Measurements from ENCODE around the gene SHANK3.

The SHANK3 gene

DNA sequence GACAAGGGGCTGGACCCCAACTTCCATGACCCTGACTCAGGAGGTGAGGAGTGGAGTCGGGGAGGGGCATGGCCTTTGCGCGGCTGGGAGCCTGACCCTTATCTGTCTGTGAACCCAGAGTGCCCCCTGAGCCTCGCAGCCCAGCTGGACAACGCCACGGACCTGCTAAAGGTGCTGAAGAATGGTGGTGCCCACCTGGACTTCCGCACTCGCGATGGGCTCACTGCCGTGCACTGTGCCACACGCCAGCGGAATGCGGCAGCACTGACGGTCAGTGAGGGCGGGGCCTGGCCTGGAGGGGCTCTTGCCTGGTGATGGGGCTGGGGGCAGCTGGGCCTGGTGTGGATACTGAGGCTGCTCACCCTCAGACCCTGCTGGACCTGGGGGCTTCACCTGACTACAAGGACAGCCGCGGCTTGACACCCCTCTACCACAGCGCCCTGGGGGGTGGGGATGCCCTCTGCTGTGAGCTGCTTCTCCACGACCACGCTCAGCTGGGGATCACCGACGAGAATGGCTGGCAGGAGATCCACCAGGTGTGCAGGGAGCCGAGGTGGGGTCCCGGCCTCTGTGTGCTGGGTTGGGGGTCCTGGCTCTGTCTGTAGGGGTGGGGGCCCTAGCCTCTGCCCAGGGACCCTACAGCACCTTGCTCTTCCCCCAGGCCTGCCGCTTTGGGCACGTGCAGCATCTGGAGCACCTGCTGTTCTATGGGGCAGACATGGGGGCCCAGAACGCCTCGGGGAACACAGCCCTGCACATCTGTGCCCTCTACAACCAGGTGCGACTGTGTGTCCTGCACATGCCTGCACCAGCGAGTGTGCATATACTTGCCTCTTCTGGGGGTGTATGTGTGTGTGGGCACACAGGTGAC, 6.3 kb downstream of the SHANK3 start:
- DNase-seq, result no peak

DNA sequence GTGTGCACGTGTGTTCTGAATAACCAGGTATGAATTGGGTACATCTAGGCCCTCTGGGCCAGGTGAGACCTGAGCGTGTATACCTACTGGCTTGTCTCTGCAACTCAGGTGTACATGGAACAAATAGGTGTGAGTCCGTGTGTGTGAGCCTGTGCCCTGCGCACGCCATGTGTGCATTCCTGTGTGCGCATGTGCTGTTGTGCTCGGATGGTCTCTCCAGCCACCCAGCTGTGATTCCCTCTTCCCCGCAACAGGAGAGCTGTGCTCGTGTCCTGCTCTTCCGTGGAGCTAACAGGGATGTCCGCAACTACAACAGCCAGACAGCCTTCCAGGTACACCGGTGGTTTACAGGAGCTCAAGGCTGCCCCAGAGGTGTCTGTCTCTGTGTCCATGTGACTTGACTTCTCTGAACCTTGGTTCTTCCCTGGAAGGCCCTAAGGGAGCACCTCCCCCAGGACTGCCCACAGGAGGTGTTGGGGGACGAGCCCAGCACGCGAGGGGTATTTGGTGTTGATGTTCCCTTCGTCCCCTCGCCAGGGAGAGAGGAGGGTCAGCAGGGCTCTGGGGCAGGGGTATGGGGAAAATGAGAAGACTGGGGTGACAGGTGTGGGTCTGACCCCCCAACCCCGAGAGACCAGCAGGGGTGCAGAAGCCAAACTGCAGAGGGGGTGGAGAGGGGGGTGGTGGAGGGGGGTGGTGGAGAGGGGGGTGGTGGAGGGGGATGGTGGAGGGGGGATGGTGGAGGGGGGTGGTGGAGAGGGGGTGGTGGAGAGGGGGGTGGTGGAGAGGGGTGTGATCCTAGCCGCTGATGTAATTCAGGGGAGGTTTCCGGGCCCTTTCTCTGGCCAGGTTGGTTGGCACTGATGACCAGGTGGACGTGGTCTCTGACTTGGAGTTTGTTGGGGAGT, 10.7 kb downstream of the SHANK3 start:
- DNase-seq, result no peak

DNA sequence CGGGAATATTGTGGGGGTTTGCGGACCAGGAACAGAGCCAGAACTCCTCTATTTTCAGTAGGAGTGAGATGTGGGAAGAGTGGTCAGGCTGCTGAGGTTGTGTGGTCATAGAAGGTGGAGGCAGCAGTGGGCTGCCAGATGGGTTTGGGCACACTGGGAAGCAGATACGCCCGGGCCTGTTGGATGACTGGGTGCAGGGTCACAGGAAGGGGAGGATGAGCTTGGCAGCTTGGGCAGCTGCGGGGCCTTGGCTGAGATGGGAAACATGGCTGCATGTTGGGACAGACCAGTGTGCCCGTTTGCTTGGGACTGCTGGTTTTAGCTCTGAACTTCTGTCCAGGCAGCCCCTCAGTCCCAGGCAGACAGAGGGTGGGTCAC, 11.4 kb downstream of the SHANK3 start:
- DNase-seq, result no peak

DNA sequence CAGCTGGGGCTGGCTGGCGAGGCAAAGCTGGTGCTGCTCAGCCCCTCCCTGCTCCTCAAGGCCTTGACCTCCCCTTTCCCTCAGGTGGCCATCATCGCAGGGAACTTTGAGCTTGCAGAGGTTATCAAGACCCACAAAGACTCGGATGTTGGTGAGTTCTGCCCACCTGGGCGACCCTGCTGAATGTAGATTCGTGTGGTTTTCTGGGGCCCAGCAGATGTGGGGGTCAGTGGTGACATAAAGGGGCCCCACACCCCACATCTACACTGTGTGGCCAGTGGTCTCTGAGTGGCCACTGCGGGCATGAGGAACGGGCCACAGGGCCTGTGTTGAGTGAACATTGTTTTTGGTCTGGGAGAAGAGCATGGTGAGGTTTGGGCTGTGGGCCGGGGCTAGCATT, 11.9 kb downstream of the SHANK3 start:
- no peak for DNase-seq

DNA sequence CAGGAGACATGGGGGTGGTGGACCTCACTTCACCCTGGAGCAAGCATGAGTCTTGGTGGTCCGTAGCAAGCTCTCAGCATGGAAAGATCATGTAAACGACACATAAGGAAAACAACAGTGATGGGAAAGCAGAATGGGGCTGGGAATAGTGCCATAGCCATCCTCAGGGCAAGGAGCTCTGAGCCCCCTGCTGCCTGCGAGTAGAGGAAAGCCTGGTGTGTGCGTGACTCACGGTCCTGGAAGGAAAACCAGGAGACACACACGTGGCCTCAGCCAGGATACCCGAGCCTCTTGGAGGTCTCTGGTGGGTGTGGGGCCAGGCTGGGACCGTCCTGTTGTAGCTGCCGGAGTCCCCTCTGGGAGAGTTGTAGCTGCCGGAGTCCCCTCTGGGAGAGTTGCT, 12.4 kb downstream of the SHANK3 start:
- DNase-seq, result no peak

DNA sequence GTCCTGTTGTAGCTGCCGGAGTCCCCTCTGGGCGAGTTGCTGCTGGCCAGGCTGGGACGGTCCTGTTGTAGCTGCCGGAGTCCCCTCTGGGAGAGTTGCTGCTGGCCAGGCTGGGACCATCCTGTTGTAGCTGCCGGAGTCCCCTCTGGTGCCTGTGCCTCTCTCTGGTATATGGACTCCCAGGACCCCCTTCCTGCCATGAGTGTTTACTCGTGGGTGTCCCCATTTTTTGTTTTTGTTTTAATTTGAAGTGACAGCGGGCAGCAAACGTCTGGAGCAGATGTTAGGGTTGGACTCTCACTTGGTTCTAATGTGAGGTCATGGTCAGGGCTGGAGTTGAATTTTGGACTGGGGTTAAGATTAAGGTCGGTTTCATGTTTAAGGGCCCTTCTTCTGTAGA, 14.2 kb downstream of the SHANK3 start:
- no peak for DNase-seq

DNA sequence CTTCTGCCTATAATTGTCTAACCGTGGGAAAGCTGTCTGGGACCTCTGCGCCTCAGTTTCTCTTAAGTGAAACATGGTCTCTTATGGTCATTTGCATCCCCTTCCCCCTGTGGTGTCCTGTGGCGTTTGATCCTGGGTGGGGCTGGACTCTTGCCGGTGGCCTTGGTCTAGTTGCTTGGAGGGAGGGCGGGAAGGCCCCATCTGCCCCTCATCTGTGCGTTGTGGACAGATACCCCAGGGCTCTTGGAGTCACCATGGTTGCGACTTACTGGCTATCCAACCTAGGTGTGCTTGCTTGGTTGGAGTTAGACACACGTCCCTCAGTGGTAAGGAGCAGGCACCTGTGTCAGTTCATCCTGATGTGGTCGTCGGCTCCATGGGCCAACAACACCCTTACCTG, 15.2 kb downstream of the SHANK3 start:
- DNase-seq, result no peak

DNA sequence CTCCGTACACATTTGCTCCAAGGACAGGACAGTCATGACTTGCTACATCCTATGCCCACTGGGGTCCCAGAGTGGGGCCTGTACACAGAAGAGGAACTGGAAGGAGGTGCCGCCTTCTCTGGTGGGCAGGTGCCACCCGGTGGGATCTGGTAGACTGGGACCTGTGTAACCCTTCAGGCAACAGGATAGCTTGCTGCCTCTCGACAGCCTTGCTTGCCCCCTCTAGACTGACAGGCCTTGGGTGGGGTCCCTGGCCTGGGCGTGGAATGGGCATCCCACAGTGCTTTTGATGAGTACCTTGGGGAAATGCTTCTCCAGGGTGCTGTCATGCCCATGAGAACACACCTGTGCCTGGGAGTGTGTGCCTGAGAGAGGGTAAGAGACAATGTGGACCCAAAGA, 15.8 kb downstream of the SHANK3 start:
- no peak for DNase-seq

DNA sequence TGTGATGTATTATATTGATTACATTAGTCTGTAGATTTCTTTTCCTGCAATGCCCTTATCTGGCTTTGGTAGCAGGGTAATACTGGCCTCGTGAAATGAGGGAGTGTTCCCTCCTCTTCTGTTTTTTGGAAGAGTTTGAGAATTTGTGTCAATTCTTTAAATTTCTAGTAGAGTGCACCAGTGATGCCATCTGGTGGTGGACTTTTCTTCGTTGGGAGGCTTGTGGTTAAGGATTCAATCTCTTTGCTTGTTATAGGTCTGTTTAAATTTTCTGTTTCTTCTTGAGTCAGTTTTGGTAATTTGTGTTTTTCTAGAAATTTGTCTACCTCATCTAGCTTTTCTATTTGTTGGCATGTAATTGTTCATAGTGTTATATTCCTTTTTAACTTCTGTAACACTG, 18.9 kb downstream of the SHANK3 start:
- DNase-seq, result no peak

DNA sequence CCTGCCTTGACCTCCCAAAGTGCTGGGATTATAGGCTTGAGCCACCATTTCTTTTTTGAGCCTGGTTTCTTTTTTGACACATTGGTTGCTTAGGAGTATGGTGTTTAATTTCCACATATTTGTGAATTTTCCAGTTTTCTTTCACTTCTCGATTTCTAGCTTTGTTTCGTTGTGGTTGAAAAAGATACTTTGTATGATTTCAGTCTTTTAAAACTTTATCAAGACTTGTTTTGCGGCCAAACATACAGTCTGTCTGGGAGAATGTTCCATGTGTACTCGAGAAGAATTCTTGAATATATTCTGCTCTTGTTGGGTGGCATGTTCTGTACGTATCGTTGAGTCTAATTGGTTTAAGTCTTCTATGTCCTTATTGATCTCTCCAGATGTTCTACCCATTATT, 20.8 kb downstream of the SHANK3 start:
- no peak for DNase-seq

DNA sequence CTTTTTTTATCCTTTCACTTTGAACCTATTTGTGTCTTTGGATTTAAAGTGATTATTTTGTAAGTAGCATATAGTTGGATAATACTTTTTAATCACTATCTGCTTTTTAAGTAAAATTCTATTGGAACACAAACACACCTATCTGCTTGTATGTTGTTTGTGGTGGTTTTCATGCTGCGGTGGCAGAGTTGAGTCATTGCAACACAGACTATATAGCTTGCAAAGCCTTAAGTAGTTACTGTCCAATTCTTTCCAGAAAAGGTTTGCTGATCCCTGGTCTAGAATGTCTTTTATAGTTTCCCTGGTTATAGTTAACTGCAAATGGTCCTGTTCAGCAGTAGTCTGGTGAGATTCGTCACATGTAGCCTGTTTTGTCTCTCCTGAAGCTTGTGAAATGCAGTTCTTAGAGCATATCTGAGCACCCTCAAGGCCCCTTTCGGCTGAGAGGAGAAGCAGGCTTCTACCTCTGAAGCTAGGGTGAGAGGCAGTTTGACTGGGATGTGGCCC, 21.5 kb downstream of the SHANK3 start:
- DNase-seq, result no peak

DNA sequence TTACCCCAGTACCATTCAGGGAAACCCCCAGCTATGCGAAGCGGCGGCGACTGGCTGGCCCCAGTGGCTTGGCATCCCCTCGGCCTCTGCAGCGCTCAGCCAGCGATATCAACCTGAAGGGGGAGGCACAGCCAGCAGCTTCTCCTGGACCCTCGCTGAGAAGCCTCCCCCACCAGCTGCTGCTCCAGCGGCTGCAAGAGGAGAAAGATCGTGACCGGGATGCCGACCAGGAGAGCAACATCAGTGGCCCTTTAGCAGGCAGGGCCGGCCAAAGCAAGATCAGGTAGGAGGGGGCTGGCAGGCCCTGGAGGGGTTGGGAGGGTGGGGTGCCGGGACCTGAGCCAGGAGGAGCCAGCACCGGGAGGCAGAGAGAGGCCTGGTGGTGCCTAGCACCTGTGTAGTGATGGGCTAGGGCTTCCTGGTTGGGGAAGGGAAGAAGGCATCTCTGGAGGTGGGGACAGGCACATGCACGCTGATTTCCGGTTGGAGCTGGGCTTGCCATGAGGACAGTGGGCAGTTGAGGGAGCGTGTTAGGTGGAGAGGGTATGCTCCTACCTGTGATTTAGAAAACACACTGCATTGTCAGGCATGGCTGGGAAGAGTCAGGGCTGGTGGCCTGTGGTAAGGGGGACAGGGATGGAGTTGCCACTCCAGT, 22.3 kb downstream of the SHANK3 start:
- no peak for DNase-seq

DNA sequence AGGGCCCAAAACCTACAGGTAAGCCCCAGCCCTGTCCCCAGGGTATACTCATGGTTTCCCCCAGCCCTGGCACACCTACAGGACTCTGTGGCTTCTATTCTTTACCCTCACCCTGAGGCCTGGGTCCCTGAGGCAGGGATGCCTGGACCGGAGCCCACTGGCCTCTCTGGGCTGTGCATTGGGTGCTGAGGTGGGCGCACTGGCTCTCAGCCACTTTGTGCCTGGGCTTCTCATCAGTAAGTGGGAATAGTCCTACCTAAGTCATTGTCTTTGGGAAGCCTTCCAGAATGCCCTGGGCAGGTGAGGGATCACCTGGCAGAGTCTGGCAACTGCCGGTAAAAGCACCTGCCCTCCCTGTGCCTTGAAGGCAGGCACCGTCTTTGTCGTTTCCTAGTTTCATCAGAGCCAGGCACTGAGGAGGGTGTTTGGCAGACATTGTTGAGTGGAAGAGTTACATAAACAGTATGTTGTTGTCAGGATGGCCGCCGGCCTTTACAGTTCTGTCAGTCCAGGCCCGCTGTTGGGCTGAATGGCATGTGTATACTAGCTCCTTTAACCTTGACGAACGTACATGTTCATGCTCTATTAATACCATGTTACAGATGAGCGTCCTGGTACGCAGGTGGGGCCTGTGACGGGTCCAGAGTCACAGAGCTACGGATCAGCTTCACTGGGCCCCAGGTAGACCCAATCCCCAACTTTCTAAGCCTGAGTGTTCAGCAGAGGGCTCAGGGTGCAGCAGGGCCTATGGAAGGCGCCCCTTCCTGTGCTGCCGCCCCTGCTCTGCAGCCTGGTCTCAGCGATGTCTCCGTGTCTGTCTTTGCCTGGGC, 23.0 kb downstream of the SHANK3 start:
- no peak for DNase-seq

DNA sequence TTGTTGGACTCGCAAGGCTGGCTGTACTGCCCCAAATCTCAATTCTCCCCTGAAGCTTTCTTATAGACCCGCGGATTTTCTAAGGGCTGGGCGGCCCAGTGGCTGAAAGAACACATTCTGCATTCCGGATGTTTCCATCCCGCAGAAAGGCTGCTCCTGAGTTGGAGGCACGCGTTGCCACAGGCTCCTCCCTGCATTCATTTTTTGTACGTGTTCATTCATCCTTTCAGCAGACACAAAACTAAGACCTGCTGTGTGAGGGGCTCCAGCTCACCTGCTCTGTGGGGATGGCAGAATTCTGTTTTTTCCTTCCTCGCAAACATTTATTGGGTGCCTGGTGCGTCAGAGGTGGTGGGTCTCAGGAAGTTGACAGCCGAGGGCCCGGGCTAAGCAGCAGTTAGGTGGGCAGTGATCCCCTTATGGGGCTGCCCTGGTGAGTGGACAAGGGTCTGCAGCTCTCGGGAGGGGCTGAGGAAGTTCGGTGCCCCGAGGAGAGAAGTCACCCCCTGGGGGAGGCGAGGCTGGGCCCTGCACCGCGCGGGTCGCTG, 23.7 kb downstream of the SHANK3 start:
- DNase-seq, result no peak

DNA sequence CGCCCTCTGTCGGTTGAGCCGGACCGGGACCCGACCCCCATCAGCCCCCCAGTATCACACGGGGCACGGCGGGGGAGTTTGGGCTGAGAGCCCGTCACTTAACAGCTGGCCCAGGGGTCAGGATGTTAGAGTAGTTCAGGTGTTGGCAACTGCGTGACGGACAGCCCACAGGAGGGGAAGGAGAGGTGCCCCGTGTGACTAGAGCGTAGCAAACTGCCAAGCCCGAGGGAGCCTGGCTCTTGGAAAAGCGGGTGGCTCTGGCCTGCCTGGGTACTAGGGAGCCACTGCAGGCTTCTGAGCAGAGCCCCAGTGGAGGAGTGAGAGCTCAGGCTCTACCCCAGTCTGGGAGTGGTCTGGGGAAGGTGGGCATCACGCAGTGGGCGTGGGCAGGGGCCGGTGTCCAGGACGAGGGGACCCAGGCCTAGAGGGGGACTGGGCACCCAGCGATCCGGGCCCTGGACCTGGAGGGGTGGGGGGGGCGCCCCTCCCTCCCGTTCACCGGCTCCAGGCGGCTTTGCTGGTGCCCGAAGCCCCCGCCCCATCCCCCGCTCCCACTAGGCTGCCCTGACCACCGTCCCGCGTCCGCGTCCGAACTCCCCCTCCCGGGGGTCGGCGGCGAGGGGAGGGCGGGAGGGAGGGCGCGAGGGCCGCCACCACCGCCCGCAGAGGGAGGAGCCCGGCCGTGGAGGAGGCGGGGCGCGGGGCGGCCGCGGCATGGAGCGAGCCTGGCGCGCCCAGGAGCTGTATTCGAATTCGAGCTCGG, 24.4 kb downstream of the SHANK3 start:
- no peak for DNase-seq

DNA sequence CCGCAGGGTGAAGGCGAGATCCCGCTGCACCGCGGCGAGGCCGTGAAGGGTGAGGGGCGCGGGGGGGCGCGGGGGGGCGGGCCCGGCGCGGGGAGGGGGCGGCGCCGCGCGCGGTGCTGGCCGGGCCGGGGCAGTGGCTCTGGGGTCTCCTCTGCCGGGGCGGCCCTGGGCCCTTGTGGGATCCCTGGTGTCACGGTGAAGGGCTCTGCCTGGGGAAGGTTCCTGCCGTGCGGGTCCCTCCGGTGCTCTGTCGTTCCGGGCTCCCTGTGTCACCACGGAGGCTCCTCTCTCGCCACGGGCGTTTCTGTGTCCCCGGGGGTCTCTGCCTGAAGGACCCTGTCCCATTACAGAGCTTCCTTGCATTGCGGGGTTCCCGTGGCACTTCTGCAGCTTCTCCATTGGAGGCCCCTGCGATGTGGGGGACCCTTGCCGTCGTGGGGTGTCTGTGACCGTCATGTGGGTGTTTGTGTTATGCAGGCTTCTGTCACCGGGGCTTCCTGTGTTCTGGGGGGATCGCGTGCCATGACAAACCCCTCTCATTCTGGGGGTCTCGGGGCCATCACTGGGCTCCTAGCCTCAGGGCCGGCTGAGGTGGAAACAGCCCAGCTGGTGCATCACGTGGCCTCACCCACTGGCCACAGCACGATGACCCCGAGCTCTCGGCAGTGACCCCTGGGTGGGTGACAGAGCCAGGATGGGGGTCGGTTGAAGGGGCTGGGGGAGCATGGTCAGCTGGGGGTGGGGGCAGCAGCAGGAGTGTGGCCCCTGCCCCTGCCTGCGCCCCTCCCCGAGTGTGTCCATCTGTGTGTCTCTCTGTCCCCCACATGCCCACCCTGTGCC, 25.3 kb downstream of the SHANK3 start:
- DNase-seq, result no peak

DNA sequence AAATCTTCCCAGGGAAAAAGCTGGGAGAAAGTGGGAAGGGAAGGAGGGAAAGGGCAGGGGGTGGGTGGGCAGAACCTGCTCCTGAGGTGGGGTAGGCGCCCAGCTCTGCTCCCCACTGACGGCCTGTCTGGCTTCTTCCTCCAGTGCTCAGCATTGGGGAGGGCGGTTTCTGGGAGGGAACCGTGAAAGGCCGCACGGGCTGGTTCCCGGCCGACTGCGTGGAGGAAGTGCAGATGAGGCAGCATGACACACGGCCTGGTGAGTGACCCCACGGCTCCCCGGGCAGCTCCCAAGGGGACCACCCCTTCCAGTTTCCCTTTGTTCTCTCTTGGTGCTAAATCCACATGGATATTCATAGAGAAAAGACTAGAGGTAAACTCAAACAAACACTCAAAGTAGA, 25.9 kb downstream of the SHANK3 start:
- no peak for DNase-seq

DNA sequence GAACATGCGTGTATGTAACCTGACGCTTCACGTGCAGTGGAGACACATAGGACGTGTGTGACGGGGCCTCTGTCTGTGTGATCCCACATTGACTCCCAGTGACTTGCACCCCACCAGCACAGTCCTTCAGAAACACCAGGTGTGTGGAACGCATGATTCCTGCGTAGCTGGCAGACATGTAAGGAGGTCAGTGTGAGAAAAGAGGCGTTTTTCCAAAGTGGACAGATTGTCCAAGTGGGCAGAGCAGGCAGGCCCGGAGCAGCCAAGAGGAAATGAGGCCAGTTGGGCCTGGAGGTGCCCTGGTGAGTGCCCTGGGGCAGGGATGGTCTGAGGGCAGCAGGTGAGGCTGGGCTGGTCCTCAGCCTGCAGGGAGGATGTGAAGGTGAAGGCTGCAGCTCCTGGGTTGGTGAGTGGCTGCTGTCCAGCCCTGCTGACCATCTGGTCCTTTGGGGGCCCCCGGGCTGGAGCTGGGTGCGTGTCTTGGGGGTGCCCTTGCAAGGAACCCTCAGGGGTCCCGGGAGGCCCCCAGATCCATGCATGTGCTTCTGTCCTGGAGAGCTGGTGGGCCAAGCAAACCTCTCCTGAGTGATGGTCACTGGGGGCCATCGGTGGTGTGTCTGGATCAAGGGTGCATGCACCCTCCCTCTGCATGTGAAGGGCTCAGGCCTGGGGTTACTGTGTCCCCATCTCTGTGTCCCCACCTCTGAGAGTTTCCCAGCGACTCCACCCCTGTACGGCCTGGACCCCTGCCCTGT, 26.6 kb downstream of the SHANK3 start:
- no peak for DNase-seq

DNA sequence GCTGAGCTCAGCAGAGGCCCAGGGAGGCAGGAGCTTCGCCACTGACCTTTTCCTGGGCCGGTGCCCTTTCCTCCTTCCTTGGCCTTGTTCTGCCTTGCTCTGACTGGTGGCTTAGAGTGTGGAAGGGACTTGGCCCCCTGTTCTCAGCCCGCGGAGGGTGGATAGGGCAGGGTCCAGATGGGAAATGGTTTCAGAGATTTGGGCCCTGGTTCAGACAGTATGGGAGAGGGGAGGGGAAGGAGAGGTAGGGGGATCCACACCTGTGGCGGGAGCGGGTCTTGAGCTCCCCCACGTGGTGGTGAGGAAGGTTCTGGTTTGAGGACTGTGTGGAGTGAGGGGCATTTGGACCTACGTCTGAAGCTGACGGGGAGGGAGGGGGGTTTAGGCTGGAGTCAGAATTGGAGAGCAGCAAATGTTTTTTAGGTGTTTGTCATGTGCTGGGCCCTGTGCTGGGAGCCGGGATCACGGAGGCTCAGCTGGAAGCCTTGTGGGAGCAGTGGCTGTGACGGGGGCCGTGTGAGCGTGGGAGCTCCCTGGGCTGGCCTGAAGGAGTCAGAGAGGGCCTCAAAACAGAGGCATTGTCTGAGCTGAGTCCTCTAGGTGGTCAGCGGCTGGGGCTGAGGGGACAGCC, 27.2 kb downstream of the SHANK3 start:
- no peak for DNase-seq

Data from NCI-H2107 (cell line).